ENCODE results near the gene DPAGT1. TPM values are rescaled to one million over a fixed set of nuclear protein-coding genes. Genes with fewer than 3 reads are reported as not detected.

DPAGT1 gene
- total and polyA plus RNA-seq, 2 of the 8 experiments (the other 6 are each of a cell fraction or from before 2014, with no cell fraction given): 59.8 to 236 TPM

DNA sequence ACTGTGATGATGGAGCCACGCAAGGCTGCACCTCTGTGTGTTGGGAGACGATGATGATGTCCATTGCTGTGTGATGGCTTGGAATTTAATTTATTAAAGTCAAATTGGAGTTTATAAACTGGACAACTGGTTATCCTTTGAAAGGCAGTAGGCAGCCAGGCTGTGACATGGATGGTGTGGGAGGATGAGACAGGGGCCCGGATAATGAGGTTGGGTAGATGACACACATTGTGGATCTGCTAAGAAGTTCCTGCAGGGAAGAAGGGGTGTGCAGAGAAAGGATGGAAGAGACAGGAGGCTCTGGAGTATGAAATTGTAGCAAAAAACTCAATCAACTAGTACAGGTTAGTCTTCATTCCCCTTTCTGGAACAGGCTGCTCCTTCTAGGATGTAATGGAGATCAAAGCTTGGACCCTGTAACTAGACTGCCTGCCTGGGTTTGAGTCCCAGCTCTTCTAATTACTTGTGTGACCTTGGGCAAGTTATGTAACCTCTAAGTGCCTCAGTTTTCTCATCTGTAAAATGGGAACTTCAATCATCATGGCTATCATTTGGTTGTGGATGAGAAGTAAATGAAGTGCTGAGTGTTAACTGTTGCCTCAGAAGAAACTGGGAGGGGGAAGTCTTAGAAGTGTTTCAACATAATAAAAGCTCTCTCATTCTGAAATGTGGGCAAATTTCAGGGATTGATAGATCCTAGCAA, 15.5 kb upstream of the DPAGT1 start:
- Histone ChIP-seq H3K4ac (replicated peaks; ENCODE audit: insufficient read length, low read depth, low read length) (no peak overlapping the region), H3K27ac (ENCODE audit: low read depth, low read length) (no peak overlapping the region), H2AFZ (ENCODE audit: low read length) (no peak overlapping the region), H2BK5ac (ENCODE audit: low read depth, low read length) (no peak overlapping the region), H3K4me2 (ENCODE audit: insufficient read depth in 1 of 2, low read depth in 2 of 2, low read length in 2 of 2) (no peak overlapping the region), H3K9ac (replicated peaks in 1 of 4; ENCODE audit: extremely low read depth in 1 of 4, low read depth in 3 of 4, low read length in 3 of 4) (no peak overlapping the region), H4K8ac (ENCODE audit: extremely low read depth, insufficient read depth, low read length) (no peak overlapping the region), H2AK5ac (ENCODE audit: low read depth, low read length) (no peak overlapping the region), H3K79me2 (ENCODE audit: control insufficient read depth in 1 of 2, insufficient read depth in 2 of 2, low read length in 2 of 2) (peaks cover 2 to 6% of the 10 kb centered on the region in 2 experiments), H2BK20ac (ENCODE audit: low read length) (no peak overlapping the region), H3K27me3 (replicated peaks in 1 of 4; ENCODE audit: control insufficient read depth in 3 of 4, extremely low read depth in 1 of 4, insufficient read depth in 3 of 4, low read length in 3 of 4) (no peaks in the 10 kb centered on the region), H3K56ac (replicated peaks; ENCODE audit: insufficient read length, low read depth, low read length) (no peak overlapping the region), H4K20me1 (replicated peaks in 1 of 2; ENCODE audit: control insufficient read depth in 1 of 2, insufficient read depth in 2 of 2, low read length in 2 of 2) (no peaks in the 10 kb centered on the region), H3K4me1 (replicated peaks in 1 of 4; ENCODE audit: control insufficient read depth in 3 of 4, insufficient read depth in 4 of 4, low read length in 3 of 4) (peaks cover under 1 to 5% (median 3%) of the 10 kb centered on the region in 4 experiments; a peak in 6 of 7 replicates), H2BK120ac (replicated peaks; ENCODE audit: low read depth, low read length) (no peak overlapping the region), H2BK15ac (ENCODE audit: low read length) (no peak overlapping the region), H4K91ac (replicated peaks; ENCODE audit: insufficient read length, low read length) (no peak overlapping the region), H3K23ac (ENCODE audit: insufficient read length) (no peak overlapping the region), H4K5ac (ENCODE audit: insufficient read length, low read depth, low read length) (no peak overlapping the region), H3K4me3 (ENCODE audit: extremely low read depth in 1 of 4, insufficient read depth in 2 of 4, low read depth in 3 of 4, low read length in 4 of 4) (no peak overlapping the region), H3K18ac (ENCODE audit: extremely low read depth, low read length) (no peak overlapping the region), H3K14ac (ENCODE audit: insufficient read length) (no peak overlapping the region), H2BK12ac (ENCODE audit: low read depth, low read length) (no peak overlapping the region), H3K23me2 (ENCODE audit: low read depth, low read length) (peaks cover 3% of the 10 kb centered on the region; the same call in 1 of the 2 replicates), H3K79me1 (ENCODE audit: low read depth, low read length) (0 out of 2 replicates have a peak, but pooled peaks cover 2% of the 10 kb centered on the region), H3K9me3 (ENCODE audit: insufficient read depth in 2 of 2, low read depth in 1 of 2, low read length in 1 of 2) (no peaks in the 10 kb centered on the region), H3K36me3 (ENCODE audit: control insufficient read depth in 2 of 4, insufficient read depth in 4 of 4, low read length in 3 of 4) (no peaks in the 10 kb centered on the region)
- no peak for FAIRE-seq
- no peak for DNase-seq (ENCODE audit: low read depth in 1 of 2, low spot score in 2 of 2)
- POLR2A ChIA-PET (ENCODE audit: partially characterized antibody): interaction anchor here (0.6 to 0.8 kb wide), 3 partner anchors 23 to 64 kb away, joined by 3 read pairs; no protein-coding TSS in a partner anchor
- WGBS, 2 experiments (ENCODE audit: extremely low coverage in 1 of 2, insufficient coverage in 1 of 2, insufficient read length in 1 of 2, insufficient replicate concordance in 2 of 2, low coverage in 1 of 2, low lambda C conversion rate in 2 of 2, missing lambda C conversion rate in 1 of 2): 92% methylated on average over 3 of the region's 3 CpGs; no CpG with 5 or more reads in 1 of the 2 experiments
- CTCF ChIA-PET (ENCODE audit: partially characterized antibody): interaction anchor here (1.4 to 4.9 kb wide), 3 partner anchors 9 to 28 kb away, joined by 4 to 26 read pairs (median 5); partner anchors contain the start of gene C2CD2L
- TF ChIP-seq PHF8 (conservative IDR thresholded peaks at IDR 0.05; ENCODE audit: low read depth, low read length): no peak
- no peak for TF ChIP-seq TCF12 (IDR thresholded peaks at IDR 0.05; ENCODE audit: low read depth, low read length)
- TF ChIP-seq EGR1 (IDR thresholded peaks at IDR 0.05; ENCODE audit: borderline replicate concordance, low read depth, low read length): no peak
- TF ChIP-seq YY1 (IDR thresholded peaks at IDR 0.05; ENCODE audit: low read depth, low read length): no peak
- no peak for TF ChIP-seq RNF2 (IDR thresholded peaks at IDR 0.05; ENCODE audit: borderline replicate concordance, low read depth, low read length, missing control alignments, poor library complexity, severe bottlenecking)
- no peak for TF ChIP-seq BCL11A (IDR thresholded peaks at IDR 0.05; ENCODE audit: low read depth in 2 of 2, low read length in 2 of 2)
- no peak for TF ChIP-seq TBP (IDR thresholded peaks at IDR 0.05; ENCODE audit: low read depth, low read length)
- no peak for TF ChIP-seq TAF7 (optimal IDR thresholded peaks at IDR 0.05; ENCODE audit: borderline replicate concordance, low read depth, low read length)
- no peak for TF ChIP-seq POLR2AphosphoS5 (IDR thresholded peaks at IDR 0.05; ENCODE audit: low read depth, low read length)
- no peak for TF ChIP-seq EZH2 (IDR thresholded peaks at IDR 0.05; ENCODE audit: low read depth, low read length, severe bottlenecking)
- TF ChIP-seq SAP30 (IDR thresholded peaks at IDR 0.05; ENCODE audit: insufficient read depth, insufficient replicate concordance, low read length): no peak
- no peak for TF ChIP-seq ASH2L (IDR thresholded peaks at IDR 0.05; ENCODE audit: low read length)
- no peak for TF ChIP-seq CHD1 (IDR thresholded peaks at IDR 0.05; ENCODE audit: low read depth, low read length)
